Stimulated activated CD8-positive, alpha-beta memory T cell treated with anti-CD3 and anti-CD28 coated beads, Interleukin-15, amount 100 ng/mL, for 4 hours (primary cell): ENCODE data around the gene LPIN1.
A peak's percentile ranks its signal among the peaks of the same experiment; 100 is the strongest.
"Not testable (repeated sequence)": the region's sequence is repeated elsewhere in the genome, so short reads cannot be mapped to it uniquely, and the experiment has no call there.

Experiments used
- DNase-seq, 2 donors: peaks; one replicate each; pipeline ENCODE4 v3.0.0-alpha.2; 2020; ENCODE audit warnings: low read depth in 2 of 2

The LPIN1 gene

GRCh38 chr2:11810237-11810977 is 64.0 kb downstream of the LPIN1 start:
- DNase-seq, result no peak

- DNase-seq, result no peak
These were observed 64.7 kb downstream of the LPIN1 start for GRCh38 chr2:11811036-11811654.

- no peak for DNase-seq
These were observed 66.2 kb downstream of the LPIN1 start for GRCh38 chr2:11812466-11813248.

- DNase-seq, result not testable (repeated sequence)
These were observed 66.9 kb downstream of the LPIN1 start for GRCh38 chr2:11813345-11813744.

- no peak for DNase-seq
These were observed 67.5 kb downstream of the LPIN1 start for GRCh38 chr2:11813951-11814350.

GRCh38 chr2:11814979-11815510 is 68.6 kb downstream of the LPIN1 start:
- DNase-seq, result no peak

GRCh38 chr2:11816935-11817334 is 70.5 kb downstream of the LPIN1 start:
- not testable (repeated sequence) for DNase-seq

- no peak for DNase-seq
These were observed 72.8 kb downstream of the LPIN1 start for GRCh38 chr2:11819235-11819729.

GRCh38 chr2:11820650-11821049 is 74.2 kb downstream of the LPIN1 start:
- no peak for DNase-seq

GRCh38 chr2:11821705-11822104 is 75.3 kb downstream of the LPIN1 start:
- no peak for DNase-seq

- not testable (repeated sequence) for DNase-seq
These were observed 75.9 kb downstream of the LPIN1 start for GRCh38 chr2:11822359-11822745.

- no peak for DNase-seq
These were observed 76.5 kb downstream of the LPIN1 start for GRCh38 chr2:11822746-11823451.

GRCh38 chr2:11824901-11825828 is 78.7 kb downstream of the LPIN1 start:
- DNase-seq, result no peak

GRCh38 chr2:11827547-11827946 is 81.1 kb downstream of the LPIN1 start:
- no peak for DNase-seq

GRCh38 chr2:11828933-11829323 is 82.5 kb downstream of the LPIN1 start:
- DNase-seq, result no peak

- DNase-seq, result peak; percentile 14 to 28
These were observed 83.0 kb downstream of the LPIN1 start for GRCh38 chr2:11829324-11829946.

- DNase-seq, result peak in 1 of 2 donors; percentile 22
These were observed 83.7 kb downstream of the LPIN1 start for GRCh38 chr2:11829947-11830707.

- DNase-seq, result no peak
These were observed 84.4 kb downstream of the LPIN1 start for GRCh38 chr2:11830708-11831301.

- no peak for DNase-seq
These were observed 85.0 kb downstream of the LPIN1 start for GRCh38 chr2:11831415-11831814.
